RCC 7860 (cell line): ENCODE results near the gene LRP1.

ENCODE experiments used
- DNase-seq: peaks from one replicate; pipeline ENCODE4 v3.0.0-alpha.2; 2015; ENCODE audit warnings: low spot score
- FAIRE-seq: peaks from 2 replicates; lab custom pipeline; 2012; peaks lifted over from hg19 to GRCh38; lab: Jason Lieb, UNC

LRP1 gene

DNA sequence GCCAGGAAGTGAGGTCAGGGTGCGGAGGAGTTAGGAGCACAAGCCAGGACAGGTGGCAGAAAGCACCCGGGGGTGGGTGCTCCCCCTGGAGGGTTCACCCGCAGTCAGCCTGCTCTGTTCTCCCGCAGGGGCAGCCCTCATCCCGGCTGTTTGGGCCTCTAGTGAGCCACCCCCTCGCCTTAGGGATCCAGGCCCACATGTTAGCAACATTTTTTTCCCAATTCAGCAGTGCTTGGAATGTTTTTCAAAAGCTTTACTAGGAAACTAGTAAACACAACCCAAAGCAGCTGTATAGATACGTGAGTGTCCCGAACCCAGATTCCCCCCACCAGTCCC is 59.8 kb downstream of the LRP1 start:
- no peak for FAIRE-seq

DNA sequence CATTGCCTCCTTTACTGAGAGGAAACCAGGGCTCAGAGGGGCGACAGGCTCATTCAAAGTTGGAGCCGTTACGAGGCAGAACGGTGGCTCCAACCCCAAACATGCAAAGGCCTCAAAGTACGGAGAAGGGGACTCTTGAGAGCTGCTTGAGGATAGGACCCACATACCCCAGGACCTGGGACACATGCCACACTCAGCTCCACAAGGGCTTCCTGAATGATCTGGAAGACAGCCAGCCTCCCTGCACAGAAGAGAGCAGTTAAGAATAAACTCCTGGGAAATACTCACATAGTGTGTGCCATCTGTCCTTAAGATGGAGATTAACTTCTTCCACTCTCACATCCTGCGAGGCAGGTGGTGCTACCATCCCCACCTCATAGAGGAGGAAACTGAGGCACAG is 61.8 kb downstream of the LRP1 start:
- FAIRE-seq (no peak), DNase-seq (no peak)

More for the DNA sequence above, 59.8 kb downstream of the LRP1 start:
- DNase-seq = no peak

DNA sequence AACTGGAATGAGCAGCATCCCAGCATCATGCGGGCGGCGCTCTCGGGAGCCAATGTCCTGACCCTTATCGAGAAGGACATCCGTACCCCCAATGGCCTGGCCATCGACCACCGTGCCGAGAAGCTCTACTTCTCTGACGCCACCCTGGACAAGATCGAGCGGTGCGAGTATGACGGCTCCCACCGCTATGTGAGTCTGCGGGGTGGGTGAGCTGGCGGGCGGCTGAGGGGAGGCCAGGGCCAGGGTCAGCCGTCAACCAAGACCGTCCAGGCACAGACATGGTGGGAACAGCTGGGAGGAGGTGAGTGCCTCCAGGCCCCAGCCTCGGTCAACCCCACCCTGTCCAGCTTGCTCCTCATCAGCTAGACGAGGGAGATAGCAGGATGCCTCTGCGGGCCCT is 62.5 kb downstream of the LRP1 start:
- DNase-seq = no peak
- no peak for FAIRE-seq

DNA sequence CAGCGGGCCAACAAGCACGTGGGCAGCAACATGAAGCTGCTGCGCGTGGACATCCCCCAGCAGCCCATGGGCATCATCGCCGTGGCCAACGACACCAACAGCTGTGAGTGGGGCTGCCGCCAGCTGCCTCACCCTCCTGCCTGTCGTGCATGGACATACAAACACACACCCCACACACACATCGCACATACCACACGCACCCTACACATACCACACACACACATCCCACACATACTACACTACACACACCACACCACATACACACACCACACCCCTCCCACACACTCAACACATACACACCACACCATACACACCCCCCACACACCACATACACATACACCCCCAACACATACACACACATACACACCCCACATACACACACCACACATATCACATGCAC is 63.1 kb downstream of the LRP1 start:
- FAIRE-seq (no peak), DNase-seq (no peak)

DNA sequence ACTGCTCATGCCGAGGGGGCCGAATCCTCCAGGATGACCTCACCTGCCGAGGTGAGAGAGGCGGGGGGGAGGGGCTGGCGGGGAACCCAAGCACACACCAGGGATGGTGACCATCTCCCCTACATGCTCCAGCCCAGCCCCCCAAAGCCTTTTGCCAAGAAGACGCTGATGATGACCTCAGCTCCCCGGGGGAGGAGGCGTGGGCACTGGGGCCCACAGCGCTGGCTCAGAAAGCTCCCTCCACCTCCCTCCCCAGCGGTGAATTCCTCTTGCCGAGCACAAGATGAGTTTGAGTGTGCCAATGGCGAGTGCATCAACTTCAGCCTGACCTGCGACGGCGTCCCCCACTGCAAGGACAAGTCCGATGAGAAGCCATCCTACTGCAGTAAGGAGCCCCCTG is 64.6 kb downstream of the LRP1 start:
- DNase-seq (no peak), FAIRE-seq (no peak)

DNA sequence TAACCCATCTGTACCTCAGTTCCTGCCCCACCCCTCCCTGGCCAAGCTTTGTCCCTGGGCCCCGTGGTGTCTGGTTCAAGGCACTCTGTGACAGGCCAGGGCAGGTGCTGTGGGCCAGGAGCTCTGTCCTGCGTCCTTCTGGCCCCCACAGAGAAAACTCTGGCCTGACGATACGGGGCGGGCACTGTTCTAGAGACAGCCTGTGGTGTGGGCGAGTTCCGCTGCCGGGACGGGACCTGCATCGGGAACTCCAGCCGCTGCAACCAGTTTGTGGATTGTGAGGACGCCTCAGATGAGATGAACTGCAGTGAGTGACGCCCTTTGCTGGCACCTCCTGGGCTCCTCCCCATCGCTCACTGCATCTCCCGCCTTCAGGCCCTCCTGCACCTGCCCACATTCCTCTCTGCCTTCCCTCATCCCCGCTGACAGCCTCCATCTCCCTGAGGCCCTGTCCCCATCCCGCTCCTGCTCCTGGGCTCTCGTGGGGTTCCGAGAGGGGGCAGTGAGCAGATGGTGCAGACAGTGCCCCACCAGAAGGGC is 65.5 kb downstream of the LRP1 start:
- no peak for FAIRE-seq
- no peak for DNase-seq

DNA sequence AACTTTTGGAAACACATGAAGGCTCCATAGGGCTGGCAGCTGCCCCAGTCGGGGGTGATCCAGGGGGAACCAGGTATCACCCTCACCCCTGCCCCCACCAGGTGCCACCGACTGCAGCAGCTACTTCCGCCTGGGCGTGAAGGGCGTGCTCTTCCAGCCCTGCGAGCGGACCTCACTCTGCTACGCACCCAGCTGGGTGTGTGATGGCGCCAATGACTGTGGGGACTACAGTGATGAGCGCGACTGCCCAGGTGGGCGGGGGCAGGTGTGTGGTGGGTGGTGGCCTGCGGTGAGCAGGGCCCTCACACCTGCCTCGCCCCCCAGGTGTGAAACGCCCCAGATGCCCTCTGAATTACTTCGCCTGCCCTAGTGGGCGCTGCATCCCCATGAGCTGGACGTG is 66.0 kb downstream of the LRP1 start:
- DNase-seq (no peak), FAIRE-seq (no peak)

DNA sequence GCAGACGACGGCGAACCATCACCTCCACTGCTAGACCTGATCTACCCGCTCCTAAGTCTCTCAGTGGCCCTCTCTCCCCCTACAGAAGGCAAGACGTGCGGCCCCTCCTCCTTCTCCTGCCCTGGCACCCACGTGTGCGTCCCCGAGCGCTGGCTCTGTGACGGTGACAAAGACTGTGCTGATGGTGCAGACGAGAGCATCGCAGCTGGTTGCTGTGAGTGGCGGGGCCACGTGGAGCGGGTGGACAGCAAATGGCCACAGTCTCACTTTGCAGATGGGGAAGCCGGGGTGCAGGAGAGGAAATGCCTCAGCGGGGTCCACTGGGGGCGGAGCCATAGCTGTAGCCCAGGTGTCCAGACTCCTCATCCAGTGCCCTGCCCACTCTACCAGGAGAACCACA is 66.9 kb downstream of the LRP1 start:
- no peak for DNase-seq
- no peak for FAIRE-seq

DNA sequence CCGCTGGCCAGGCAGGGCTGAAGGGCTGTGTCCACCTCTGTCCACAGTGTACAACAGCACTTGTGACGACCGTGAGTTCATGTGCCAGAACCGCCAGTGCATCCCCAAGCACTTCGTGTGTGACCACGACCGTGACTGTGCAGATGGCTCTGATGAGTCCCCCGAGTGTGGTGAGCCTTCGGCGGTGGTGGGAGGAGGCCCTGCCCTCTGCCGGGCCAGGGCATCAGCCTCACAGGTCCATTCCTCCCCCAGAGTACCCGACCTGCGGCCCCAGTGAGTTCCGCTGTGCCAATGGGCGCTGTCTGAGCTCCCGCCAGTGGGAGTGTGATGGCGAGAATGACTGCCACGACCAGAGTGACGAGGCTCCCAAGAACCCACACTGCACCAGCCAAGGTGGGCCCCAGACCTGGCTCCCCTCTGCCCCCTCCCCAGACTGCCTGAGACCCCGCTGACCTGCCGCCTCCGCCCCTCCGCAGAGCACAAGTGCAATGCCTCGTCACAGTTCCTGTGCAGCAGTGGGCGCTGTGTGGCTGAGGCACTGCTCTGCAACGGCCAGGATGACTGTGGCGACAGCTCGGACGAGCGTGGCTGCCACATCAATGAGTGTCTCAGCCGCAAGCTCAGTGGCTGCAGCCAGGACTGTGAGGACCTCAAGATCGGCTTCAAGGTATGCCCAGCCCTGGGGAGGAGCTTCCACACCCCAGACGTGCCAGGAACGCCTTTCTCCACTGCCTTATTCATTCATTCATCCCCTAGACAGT is 67.5 kb downstream of the LRP1 start:
- FAIRE-seq (no peak), DNase-seq (no peak)

DNA sequence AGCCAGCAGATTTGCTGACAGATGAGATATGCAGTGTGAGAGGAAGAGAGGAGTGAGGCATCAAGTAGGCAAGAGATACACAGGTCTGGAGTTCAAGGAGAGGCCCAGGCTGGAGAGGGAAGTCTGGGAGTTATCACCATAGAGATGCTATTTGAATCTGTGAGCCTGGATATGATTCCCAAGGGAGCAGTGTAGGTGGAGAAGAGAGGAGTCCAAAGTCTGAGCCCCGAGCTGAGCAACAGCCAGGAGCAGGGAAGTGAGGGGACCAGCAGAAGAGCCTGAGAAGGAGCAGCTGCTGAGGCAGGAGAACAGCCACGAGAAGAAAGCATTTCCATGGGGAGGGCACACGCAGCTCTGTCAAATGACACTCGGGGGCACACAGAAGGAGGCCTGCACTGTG is 68.2 kb downstream of the LRP1 start:
- DNase-seq (no peak), FAIRE-seq (no peak)

DNA sequence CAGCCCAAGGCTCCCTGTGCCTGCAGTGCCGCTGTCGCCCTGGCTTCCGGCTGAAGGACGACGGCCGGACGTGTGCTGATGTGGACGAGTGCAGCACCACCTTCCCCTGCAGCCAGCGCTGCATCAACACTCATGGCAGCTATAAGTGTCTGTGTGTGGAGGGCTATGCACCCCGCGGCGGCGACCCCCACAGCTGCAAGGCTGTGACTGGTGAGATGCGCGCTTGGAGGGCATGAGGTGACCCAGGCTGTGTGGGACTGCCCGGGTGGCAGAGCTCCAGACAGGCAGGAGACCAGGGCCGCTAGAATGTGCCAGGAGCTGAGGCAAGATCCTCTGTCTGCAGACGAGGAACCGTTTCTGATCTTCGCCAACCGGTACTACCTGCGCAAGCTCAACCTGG is 68.7 kb downstream of the LRP1 start:
- DNase-seq = no peak
- FAIRE-seq = no peak

DNA sequence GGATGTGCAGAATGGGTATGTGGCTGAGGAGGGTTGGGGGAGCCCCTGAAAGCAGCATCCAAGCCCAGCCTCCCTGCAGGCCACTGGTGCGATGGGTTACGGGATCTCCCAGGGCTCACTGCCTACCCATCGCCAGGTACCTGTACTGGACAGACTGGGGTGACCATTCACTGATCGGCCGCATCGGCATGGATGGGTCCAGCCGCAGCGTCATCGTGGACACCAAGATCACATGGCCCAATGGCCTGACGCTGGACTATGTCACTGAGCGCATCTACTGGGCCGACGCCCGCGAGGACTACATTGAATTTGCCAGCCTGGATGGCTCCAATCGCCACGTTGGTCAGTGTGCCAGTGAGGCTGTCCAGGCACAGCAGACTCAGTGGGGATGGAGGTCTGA is 70.0 kb downstream of the LRP1 start:
- no peak for DNase-seq
- FAIRE-seq = no peak

DNA sequence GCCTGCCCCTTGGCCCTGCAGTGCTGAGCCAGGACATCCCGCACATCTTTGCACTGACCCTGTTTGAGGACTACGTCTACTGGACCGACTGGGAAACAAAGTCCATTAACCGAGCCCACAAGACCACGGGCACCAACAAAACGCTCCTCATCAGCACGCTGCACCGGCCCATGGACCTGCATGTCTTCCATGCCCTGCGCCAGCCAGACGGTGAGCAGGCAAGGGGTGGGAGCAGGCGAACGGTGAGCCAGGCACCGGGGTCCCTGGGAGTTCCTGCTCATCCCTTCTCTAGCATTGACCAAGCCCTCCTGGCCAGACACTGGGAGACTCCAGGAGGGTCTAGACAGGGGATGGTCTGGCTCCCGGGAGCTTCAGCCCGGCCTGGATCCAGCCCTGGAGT is 70.9 kb downstream of the LRP1 start:
- FAIRE-seq (no peak), DNase-seq (no peak)

DNA sequence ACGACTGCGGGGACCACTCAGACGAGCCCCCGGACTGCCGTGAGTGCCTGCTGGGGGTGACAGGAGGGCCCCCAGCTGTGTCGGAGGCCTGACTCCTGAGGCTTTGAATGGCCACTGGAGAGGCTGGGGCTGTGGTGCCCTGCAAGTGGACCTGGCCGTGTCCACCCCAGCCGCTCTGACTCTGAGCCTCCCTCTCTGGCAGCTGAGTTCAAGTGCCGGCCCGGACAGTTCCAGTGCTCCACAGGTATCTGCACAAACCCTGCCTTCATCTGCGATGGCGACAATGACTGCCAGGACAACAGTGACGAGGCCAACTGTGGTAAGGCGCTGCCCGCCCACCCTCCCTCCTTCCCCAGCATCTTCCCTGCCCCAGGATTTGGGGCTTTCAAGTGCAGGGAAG is 72.2 kb downstream of the LRP1 start:
- DNase-seq (no peak), FAIRE-seq (no peak)

DNA sequence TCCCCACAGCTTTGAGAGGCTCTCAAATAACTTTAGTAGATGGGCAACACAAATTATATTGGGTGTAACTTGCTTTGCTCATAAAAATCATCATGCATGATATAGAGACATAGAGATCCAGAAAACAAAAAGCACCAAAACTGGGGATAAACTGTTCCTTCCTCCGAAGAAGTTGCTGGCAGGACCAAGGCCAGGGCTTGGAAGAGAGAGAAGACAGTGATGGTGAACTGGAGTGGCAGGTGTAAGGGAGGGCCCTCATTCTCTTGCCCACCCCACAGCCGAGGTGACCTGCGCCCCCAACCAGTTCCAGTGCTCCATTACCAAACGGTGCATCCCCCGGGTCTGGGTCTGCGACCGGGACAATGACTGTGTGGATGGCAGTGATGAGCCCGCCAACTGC is 72.9 kb downstream of the LRP1 start:
- DNase-seq (no peak), FAIRE-seq (no peak)

DNA sequence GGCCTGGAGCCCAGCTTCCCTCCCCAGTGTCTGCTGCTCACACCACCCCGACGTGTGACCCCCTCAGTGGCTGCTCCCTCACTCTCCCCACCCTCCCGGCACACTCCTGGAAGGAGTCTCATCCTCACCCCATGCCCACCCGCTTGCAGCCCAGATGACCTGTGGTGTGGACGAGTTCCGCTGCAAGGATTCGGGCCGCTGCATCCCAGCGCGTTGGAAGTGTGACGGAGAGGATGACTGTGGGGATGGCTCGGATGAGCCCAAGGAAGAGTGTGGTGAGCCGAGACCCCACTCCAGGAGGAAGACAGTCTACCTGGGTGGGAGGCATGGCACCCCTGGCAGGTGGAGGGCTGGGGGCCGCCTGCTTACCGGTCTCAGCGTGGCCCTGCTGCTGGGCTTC is 73.3 kb downstream of the LRP1 start:
- FAIRE-seq (no peak), DNase-seq (no peak)

DNA sequence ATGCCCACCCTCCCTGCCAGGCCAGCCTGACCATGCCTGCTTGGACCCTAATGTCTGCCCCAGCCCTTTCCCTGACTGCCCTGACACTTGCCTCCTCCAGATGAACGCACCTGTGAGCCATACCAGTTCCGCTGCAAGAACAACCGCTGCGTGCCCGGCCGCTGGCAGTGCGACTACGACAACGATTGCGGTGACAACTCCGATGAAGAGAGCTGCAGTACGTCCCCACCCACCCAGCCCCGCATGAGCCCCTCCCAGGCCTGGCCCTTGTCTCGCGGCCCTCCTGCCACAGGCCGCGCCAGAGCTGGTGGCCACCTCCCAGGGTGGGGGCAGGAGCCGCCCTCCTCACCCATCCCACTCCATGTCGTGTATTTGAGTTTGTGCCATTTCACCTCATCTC is 74.0 kb downstream of the LRP1 start:
- DNase-seq = no peak
- FAIRE-seq = no peak

DNA sequence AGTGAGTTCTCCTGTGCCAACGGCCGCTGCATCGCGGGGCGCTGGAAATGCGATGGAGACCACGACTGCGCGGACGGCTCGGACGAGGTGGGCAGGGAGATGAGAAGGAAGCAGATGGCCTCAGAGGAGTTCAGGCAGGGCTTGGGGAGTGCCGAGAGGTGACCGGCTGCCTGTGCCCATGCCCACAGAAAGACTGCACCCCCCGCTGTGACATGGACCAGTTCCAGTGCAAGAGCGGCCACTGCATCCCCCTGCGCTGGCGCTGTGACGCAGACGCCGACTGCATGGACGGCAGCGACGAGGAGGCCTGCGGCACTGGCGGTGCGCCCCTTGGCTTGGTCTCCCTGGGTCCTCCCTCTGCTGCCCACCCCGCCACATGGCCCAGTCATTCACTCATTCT is 74.9 kb downstream of the LRP1 start:
- FAIRE-seq (no peak), DNase-seq (no peak)

DNA sequence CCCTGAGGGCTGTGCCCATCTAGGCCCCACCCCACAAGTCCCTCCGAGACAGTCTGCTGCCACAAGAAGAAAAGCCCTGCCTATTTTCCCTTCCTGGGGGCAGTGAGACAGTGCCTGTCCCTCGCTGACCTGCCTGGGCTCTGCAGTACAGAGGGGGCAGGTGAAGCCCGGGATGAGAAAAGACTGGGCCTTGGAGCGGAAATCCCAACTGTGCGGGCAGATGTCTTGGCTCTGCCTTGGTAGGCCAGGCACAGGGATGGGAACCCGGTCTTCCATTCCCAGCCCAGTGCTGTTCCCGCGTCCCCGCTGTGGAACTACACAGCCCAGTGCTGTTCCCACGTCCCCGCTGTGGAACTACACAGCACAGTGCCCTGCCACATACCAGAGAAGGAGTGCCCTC is 75.5 kb downstream of the LRP1 start:
- DNase-seq = no peak
- FAIRE-seq = no peak

DNA sequence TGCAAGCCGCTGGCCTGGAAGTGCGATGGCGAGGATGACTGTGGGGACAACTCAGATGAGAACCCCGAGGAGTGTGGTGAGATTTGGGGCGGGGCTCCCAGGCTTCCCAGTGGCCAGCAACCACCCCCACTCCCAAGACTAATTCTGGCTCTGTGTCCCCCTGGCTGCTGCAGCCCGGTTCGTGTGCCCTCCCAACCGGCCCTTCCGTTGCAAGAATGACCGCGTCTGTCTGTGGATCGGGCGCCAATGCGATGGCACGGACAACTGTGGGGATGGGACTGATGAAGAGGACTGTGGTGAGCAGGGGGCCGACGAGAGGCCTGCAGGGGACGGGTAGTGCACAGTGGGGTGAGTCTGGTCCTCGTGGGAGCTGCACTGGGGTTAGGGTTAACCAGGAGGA is 76.2 kb downstream of the LRP1 start:
- DNase-seq = no peak
- no peak for FAIRE-seq

DNA sequence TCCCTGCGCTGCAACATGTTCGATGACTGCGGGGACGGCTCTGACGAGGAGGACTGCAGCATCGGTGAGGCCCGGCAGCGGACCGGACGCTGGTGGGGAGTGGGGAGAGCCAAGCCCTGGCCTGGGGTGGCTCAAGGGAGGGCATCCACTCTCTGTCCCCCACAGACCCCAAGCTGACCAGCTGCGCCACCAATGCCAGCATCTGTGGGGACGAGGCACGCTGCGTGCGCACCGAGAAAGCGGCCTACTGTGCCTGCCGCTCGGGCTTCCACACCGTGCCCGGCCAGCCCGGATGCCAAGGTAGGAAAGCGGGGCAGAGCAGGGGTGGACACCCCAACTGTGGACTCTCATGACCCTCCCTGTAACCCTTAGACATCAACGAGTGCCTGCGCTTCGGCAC is 76.9 kb downstream of the LRP1 start:
- no peak for FAIRE-seq
- no peak for DNase-seq

DNA sequence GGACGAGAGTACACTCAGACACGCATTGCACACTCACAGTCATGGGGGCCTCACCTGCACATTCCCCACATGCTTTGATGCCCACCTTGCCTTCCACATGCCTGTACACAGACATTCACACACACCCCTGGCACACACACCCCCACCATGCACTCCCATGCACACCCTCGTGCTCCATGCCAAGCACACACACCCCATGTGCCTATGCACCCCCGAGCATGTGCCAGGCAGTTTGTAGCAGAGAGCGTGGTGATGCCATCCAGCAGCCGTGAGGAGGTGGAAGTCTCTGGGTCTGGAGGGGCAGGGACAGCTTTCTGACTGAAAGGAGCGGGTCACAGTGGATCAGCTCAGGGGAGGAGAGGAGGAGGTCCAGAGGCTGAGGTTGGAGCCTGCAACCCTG is 77.6 kb downstream of the LRP1 start:
- no peak for DNase-seq
- FAIRE-seq = no peak
